Measurements from ENCODE around the gene MYCBP2. TPM values are rescaled to one million over a fixed set of nuclear protein-coding genes. Genes with fewer than 3 reads are reported as not detected.
"Not testable (repeated sequence)": the region's sequence is repeated elsewhere in the genome, so short reads cannot be mapped to it uniquely, and the experiment has no call there.

Gene MYCBP2
- polyA plus RNA-seq, 1 donor from 2014 or later, result 78.2 TPM

- Mint-ChIP-seq H3K4me3 (peak overlapping the region in 3 of 4 donors; percentile 8 to 63 (median 25)), H3K27me3 (no peaks in the 10 kb centered on the region), H3K9me3 (no peaks in the 10 kb centered on the region), H3K36me3 (no peaks in the 10 kb centered on the region), H3K27ac (peak overlapping the region in 1 of 3 donors; percentile 83), H3K4me1 (peaks cover 44 to 60% (median 46%) of the 10 kb centered on the region in 3 donors)
Measured at GRCh38 chr13:77022341-77022740, 304.6 kb downstream of the MYCBP2 start.

GRCh38 chr13:77019756-77020155 is 307.1 kb downstream of the MYCBP2 start:
- Mint-ChIP-seq H3K27me3 (no peaks in the 10 kb centered on the region), H3K4me3 (no peak overlapping the region), H3K27ac (peak overlapping the region in 1 of 3 donors; percentile 59), H3K9me3 (no peaks in the 10 kb centered on the region), H3K36me3 (peaks cover 8% of the 10 kb centered on the region), H3K4me1 (peaks cover 36 to 48% (median 48%) of the 10 kb centered on the region in 3 donors)

- Mint-ChIP-seq H3K4me3 (peak overlapping the region in 1 of 4 donors; percentile 40), H3K27ac (no peak overlapping the region), H3K9me3 (no peaks in the 10 kb centered on the region), H3K36me3 (peaks cover 8% of the 10 kb centered on the region), H3K27me3 (no peaks in the 10 kb centered on the region), H3K4me1 (peaks cover 20 to 37% (median 35%) of the 10 kb centered on the region in 3 donors)
Measured at GRCh38 chr13:77016888-77017623, 309.8 kb downstream of the MYCBP2 start.

GRCh38 chr13:77016251-77016812 is 310.6 kb downstream of the MYCBP2 start:
- Mint-ChIP-seq H3K4me3 (no peak overlapping the region), H3K9me3 (no peaks in the 10 kb centered on the region), H3K36me3 (peaks cover 8% of the 10 kb centered on the region), H3K27me3 (no peaks in the 10 kb centered on the region), H3K4me1 (peaks cover 18 to 31% (median 30%) of the 10 kb centered on the region in 3 donors), H3K27ac (peak overlapping the region in 1 of 3 donors; percentile 41)

- Mint-ChIP-seq H3K4me3 (no peak overlapping the region), H3K9me3 (no peaks in the 10 kb centered on the region), H3K27ac (no peak overlapping the region), H3K4me1 (peaks cover 14 to 27% (median 24%) of the 10 kb centered on the region in 3 donors), H3K27me3 (no peaks in the 10 kb centered on the region), H3K36me3 (peaks cover 8% of the 10 kb centered on the region)
Measured at GRCh38 chr13:77014906-77015685, 311.8 kb downstream of the MYCBP2 start.

- peaks cover 8% of the 10 kb centered on the region for H3K36me3 Mint-ChIP-seq
Measured at GRCh38 chr13:77013853-77014542, 312.9 kb downstream of the MYCBP2 start.

GRCh38 chr13:77009719-77010118 is 317.2 kb downstream of the MYCBP2 start:
- H3K9me3 Mint-ChIP-seq, H3K4me3 Mint-ChIP-seq, H3K27ac Mint-ChIP-seq, H3K27me3 Mint-ChIP-seq, H3K36me3 Mint-ChIP-seq: not testable (repeated sequence)
- peaks cover 8 to 13% (median 11%) of the 10 kb centered on the region in 3 donors for H3K4me1 Mint-ChIP-seq

More at GRCh38 chr13:77013853-77014542, 312.9 kb downstream of the MYCBP2 start:
- Mint-ChIP-seq H3K4me1 (peaks cover 7 to 23% (median 21%) of the 10 kb centered on the region in 3 donors), H3K27ac (peak overlapping the region in 2 of 3 donors; percentile 25 to 71), H3K9me3 (peaks cover 0 to 2% (median 0%) of the 10 kb centered on the region in 3 donors), H3K4me3 (peak overlapping the region in 1 of 4 donors; percentile 22), H3K27me3 (no peaks in the 10 kb centered on the region)

GRCh38 chr13:77009011-77009410 is 317.9 kb downstream of the MYCBP2 start:
- no peak overlapping the region for H3K27ac Mint-ChIP-seq
- peaks cover 0 to 2% (median 0%) of the 10 kb centered on the region in 3 donors for H3K9me3 Mint-ChIP-seq
- H3K36me3 Mint-ChIP-seq, result no peaks in the 10 kb centered on the region
- no peaks in the 10 kb centered on the region for H3K27me3 Mint-ChIP-seq
- H3K4me1 Mint-ChIP-seq, result peaks cover 5 to 9% (median 5%) of the 10 kb centered on the region in 3 donors
- no peak overlapping the region for H3K4me3 Mint-ChIP-seq

GRCh38 chr13:77008337-77008736 is 318.6 kb downstream of the MYCBP2 start:
- H3K27ac Mint-ChIP-seq, H3K4me1 Mint-ChIP-seq, H3K4me3 Mint-ChIP-seq, H3K36me3 Mint-ChIP-seq, H3K9me3 Mint-ChIP-seq, H3K27me3 Mint-ChIP-seq: not testable (repeated sequence)

GRCh38 chr13:77002590-77003190 is 324.2 kb downstream of the MYCBP2 start:
- Mint-ChIP-seq H3K27me3 (no peaks in the 10 kb centered on the region), H3K4me3 (no peak overlapping the region), H3K4me1 (peaks cover 17 to 35% (median 30%) of the 10 kb centered on the region in 3 donors), H3K36me3 (peaks cover 6% of the 10 kb centered on the region), H3K9me3 (no peaks in the 10 kb centered on the region), H3K27ac (peak overlapping the region in 2 of 3 donors; percentile 39 to 88)

GRCh38 chr13:77001963-77002587 is 324.8 kb downstream of the MYCBP2 start:
- Mint-ChIP-seq H3K4me3 (no peak overlapping the region), H3K9me3 (no peaks in the 10 kb centered on the region), H3K36me3 (peaks cover 6% of the 10 kb centered on the region), H3K4me1 (peaks cover 13 to 35% (median 27%) of the 10 kb centered on the region in 3 donors), H3K27me3 (no peaks in the 10 kb centered on the region), H3K27ac (peak overlapping the region; percentile 39 to 88 (median 59))

- Mint-ChIP-seq H3K9me3 (no peaks in the 10 kb centered on the region), H3K36me3 (peaks cover 6% of the 10 kb centered on the region), H3K4me1 (peaks cover 11 to 38% (median 30%) of the 10 kb centered on the region in 3 donors), H3K27me3 (no peaks in the 10 kb centered on the region), H3K27ac (peak overlapping the region; percentile 12 to 83 (median 59)), H3K4me3 (peak overlapping the region in 1 of 4 donors; percentile 1)
Measured at GRCh38 chr13:77001540-77001939, 325.4 kb downstream of the MYCBP2 start.

- H3K36me3 Mint-ChIP-seq, result peaks cover 6% of the 10 kb centered on the region
- H3K27me3 Mint-ChIP-seq, result no peaks in the 10 kb centered on the region
- H3K27ac Mint-ChIP-seq, result no peak overlapping the region
- H3K9me3 Mint-ChIP-seq, result no peaks in the 10 kb centered on the region
- peaks cover 11 to 41% (median 28%) of the 10 kb centered on the region in 3 donors for H3K4me1 Mint-ChIP-seq
- no peak overlapping the region for H3K4me3 Mint-ChIP-seq
Measured at GRCh38 chr13:77000475-77000874, 326.4 kb downstream of the MYCBP2 start.
